Lower leg skin (tissue), 4 donors: ENCODE measurements around the gene TFPI. TPM values are rescaled to one million over a fixed set of nuclear protein-coding genes. Genes with fewer than 3 reads are reported as not detected.
"Not testable (repeated sequence)": the region's sequence is repeated elsewhere in the genome, so short reads cannot be mapped to it uniquely, and the experiment has no call there.

Source experiments
- DNase-seq, 2 donors: peaks; one replicate each; pipeline ENCODE4 v3.0.0-alpha.2; 2019; ENCODE audit warnings: low spot score in 2 of 2
- H3K4me3 ChIP-seq: fragments of 200-600 bp; sonication (generic); 2 replicates; pipeline ENCODE4 v1.5.1; 2017; ENCODE audit warnings: mild to moderate bottlenecking, low read depth; ENCODE audit not compliant: poor library complexity, severe bottlenecking
- POLR2A ChIP-seq, 2 donors: fragments of 450-650 bp; IDR thresholded peaks; one replicate each; pipeline ENCODE4 v1.6.1; 2016 to 2017; ENCODE audit warnings: antibody characterized with exemption in 2 of 2, mild to moderate bottlenecking in 1 of 2, moderate library complexity in 1 of 2
- WGBS, 2 donors: methylation state at CpG; one replicate each; pipeline ENCODE4 v1.1.5; 2018; 5-methylcytosine and 5-hydroxymethylcytosine counted together
- intact Hi-C: fragments of 100-400 bp; cut with DNase I; formaldehyde crosslinking; loops from one replicate; pipeline ENCODE4 v1.15.0; 2023; ENCODE audit warnings: low total_unique reads
- total RNA-seq, 4 donors: library from RNA; depleted of rRNA; stranded (reverse); fragments of >200 nt; gene quantifications; one replicate each; pipeline ENCODE4 v1.1.0, GENCODE V29; 2016
- TF ChIP-seq, protein P1 (sequence below), 3 donors: fragments of 450-650 bp; IDR thresholded peaks; one replicate each; pipeline ENCODE4 v1.5.1; 2016; ENCODE audit warnings: antibody characterized with exemption in 3 of 3, mild to moderate bottlenecking in 3 of 3, moderate library complexity in 2 of 3

Gene TFPI
- total RNA-seq, 4 donors from 2014 or later = 15.6 to 28.4 (median 16.0) TPM

DNA sequence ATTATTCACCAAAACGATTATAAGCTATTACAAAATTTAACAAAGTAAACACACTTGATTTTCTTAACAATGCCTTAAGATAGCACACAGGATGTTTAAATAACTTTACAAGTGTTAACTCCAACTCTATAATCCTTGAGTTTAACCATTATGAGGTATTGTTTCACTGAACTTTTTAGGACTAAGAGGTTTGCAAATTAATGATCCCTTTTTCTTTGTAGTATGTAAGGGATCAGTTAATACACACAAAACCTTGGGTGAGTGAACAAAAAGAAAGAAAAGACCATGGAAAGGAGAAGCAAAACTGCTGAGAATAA lies 21.5 kb upstream of the TFPI start:
- no peak for TF ChIP-seq POLR2A (IDR thresholded peaks at IDR 0.05)
- TF ChIP-seq, protein P1, sequence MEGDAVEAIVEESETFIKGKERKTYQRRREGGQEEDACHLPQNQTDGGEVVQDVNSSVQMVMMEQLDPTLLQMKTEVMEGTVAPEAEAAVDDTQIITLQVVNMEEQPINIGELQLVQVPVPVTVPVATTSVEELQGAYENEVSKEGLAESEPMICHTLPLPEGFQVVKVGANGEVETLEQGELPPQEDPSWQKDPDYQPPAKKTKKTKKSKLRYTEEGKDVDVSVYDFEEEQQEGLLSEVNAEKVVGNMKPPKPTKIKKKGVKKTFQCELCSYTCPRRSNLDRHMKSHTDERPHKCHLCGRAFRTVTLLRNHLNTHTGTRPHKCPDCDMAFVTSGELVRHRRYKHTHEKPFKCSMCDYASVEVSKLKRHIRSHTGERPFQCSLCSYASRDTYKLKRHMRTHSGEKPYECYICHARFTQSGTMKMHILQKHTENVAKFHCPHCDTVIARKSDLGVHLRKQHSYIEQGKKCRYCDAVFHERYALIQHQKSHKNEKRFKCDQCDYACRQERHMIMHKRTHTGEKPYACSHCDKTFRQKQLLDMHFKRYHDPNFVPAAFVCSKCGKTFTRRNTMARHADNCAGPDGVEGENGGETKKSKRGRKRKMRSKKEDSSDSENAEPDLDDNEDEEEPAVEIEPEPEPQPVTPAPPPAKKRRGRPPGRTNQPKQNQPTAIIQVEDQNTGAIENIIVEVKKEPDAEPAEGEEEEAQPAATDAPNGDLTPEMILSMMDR (IDR thresholded peaks at IDR 0.05) = no peak
- DNase-seq = no peak
- WGBS, 2 donors = 15 to 27% methylated on average over 1 of the region's 1 CpG
- no peak overlapping the region for H3K4me3 ChIP-seq
- intact Hi-C loops = no loop called here

DNA sequence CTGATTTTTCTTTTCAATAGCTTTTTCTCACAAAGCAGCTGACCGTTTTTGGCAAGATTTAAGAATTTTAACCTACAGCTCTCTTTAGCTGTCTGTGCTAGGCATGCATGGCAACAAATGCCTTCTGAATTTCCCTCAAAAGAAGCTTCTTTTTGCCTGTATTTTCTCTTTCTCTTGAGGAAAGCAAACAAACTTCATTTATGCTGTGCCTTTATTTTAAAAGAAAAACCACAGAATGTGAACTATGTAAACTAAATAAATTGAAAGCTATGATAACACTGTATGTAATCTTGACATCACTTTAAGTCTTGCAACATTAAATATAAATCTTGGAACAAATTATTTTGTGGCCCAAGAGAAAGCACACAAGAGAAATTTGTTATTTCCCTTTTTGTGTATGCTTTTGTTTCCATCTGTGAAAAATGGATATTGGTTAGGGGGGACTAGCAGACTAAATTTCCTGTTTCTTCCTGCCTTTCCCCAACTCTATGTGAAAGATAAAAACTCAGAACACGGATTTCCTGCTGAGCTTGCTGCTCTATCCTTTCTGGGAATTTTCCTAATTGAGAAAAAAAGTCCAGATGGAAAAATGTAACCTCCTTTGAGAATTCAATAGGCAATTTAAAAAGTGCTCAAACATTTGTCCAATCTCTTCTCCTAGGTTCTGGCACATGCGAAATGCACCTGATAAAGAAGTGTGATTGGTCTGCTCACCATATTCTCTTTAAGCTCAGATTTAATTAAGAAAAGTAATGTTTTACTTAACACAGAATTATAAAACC lies 20.9 kb upstream of the TFPI start:
- intact Hi-C loops = no loop called here
- TF ChIP-seq POLR2A (IDR thresholded peaks at IDR 0.05) = no peak
- TF ChIP-seq, protein P1 (IDR thresholded peaks at IDR 0.05) = no peak
- DNase-seq = no peak
- 42 to 53% methylated on average over 3 of the region's 3 CpGs for WGBS, 2 donors
- H3K4me3 ChIP-seq = no peak overlapping the region

DNA sequence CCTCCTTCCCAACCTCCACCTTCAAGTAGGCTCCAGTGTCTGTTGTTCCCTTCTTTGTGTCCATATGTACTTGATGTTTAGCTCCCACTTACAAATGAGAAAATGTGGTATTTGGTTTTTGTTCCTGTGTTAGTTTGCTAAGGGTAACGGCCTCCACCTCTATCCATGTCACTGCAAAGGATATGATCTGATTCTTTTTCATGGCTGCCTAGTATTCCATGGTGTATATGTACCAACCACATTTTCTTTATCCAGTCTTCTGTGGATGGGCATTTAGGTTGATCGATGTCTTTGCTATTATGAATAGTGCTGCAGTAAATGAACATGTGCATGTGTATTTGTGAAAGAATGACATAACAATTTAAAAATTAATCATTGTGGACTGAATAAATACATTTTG lies 19.5 kb upstream of the TFPI start:
- no peak for DNase-seq
- intact Hi-C loops = no loop called here
- 89 to 100% methylated on average over 2 of the region's 2 CpGs for WGBS, 2 donors
- TF ChIP-seq, protein P1 (IDR thresholded peaks at IDR 0.05) = no peak
- no peak for TF ChIP-seq POLR2A (IDR thresholded peaks at IDR 0.05)
- H3K4me3 ChIP-seq = no peak overlapping the region

DNA sequence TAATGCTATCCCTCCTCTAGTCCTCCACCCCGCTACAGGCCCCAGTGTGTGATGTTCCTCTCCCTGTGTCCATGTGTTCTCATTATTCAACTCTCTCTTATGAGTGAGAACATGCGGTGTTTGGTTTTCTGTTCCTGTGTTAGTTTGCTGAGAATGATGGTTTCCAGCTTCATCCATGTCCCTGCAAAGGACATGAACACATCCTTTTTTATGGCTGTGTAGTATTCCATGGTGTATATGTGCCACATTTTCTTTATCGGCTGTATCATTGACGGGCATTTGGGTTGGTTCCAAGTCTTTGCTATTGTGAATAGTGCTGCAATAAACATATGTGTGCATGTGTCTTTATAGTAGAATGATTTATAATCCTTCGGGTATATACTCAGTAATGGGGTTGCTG lies 17.8 kb upstream of the TFPI start:
- 92 to 94% methylated on average over 5 of the region's 5 CpGs for WGBS, 2 donors

DNA sequence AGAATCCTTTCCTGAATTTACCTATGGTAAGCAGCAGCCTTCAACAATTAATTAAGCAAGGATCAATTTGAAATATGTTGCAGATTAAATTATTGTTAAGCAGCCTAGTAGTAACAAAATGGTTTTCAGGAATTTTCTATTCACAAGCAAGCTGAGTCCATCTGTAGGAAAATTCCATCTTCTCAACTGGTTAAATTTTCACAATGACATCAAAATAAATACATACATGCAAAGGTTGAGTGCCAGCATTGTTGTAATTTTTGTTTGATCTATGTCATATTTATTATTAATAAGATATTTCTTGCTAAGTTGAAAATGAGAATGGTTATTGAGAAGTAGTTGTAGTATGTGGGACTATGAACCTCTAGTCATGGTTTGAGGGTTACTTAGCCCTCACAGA lies 15.3 kb upstream of the TFPI start:
- TF ChIP-seq, protein P1 (IDR thresholded peaks at IDR 0.05) = no peak
- TF ChIP-seq POLR2A (IDR thresholded peaks at IDR 0.05) = no peak
- H3K4me3 ChIP-seq = no peak overlapping the region
- intact Hi-C loops = no loop called here
- DNase-seq = no peak

More for the DNA sequence above, 17.8 kb upstream of the TFPI start:
- H3K4me3 ChIP-seq, DNase-seq, intact Hi-C loops: not testable (repeated sequence)

DNA sequence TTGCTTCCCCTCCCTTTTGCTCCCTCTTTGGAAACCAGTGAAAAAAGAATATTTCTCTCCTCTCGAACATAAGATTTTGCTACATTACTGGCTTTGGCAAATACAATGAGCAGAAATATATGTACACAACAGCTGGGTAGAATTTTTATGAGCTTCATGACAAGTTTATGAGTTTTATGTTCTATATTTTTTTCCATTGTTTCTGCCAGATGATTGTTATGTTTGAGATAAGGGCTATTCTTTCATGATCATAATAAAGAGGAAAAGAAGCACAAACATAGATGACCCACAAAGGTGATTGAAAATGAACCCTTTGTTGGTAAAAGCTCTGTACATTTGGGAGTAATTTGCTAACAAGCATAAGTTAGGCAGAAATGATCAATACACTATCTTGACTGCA lies 14.8 kb upstream of the TFPI start:
- intact Hi-C loops = no loop called here
- H3K4me3 ChIP-seq = no peak overlapping the region
- no peak for TF ChIP-seq POLR2A (IDR thresholded peaks at IDR 0.05)
- 65 to 83% methylated on average over 1 of the region's 1 CpG for WGBS, 2 donors
- DNase-seq = no peak

DNA sequence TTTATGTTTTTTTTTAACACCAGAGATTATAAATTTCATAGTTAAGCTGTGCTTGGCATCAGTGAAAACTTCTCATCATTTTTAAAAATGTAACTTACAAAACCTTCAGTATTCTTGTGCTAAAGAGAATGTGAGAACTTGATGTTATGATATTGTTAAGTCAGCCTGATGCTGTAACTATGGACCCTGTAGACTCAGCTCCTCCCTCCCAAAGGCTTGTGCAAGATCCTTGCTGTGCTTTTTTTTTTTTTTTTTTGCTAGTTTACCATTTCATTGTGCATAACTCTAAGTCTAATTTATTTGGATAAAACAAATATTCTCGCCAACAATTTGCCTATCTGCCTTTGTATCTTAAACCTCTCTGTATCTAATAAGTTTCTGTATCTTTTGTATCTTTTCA lies 12.9 kb upstream of the TFPI start:
- TF ChIP-seq, protein P1 (IDR thresholded peaks at IDR 0.05) = no peak
- TF ChIP-seq POLR2A (IDR thresholded peaks at IDR 0.05) = no peak
- DNase-seq = no peak
- intact Hi-C loops = no loop called here
- WGBS, 2 donors = 81 to 88% methylated on average over 1 of the region's 1 CpG
- no peak overlapping the region for H3K4me3 ChIP-seq
